ENCODE results near the gene TPM1.

TPM1 gene

GRCh38 chr15:63054985-63055384 is 12.4 kb downstream of the TPM1 start:
- DNase-seq (ENCODE audit: low read depth), result peak; percentile 51

GRCh38 chr15:63056829-63057228 is 14.3 kb downstream of the TPM1 start:
- DNase-seq (ENCODE audit: low read depth), result peak; percentile 51

GRCh38 chr15:63057468-63058345 is 15.2 kb downstream of the TPM1 start:
- peak; percentile 49 for DNase-seq (ENCODE audit: low read depth)

GRCh38 chr15:63059075-63059474 is 16.5 kb downstream of the TPM1 start:
- DNase-seq (ENCODE audit: low read depth), result peak; percentile 18

GRCh38 chr15:63059573-63060216 is 17.1 kb downstream of the TPM1 start:
- peak; percentile 45 for DNase-seq (ENCODE audit: low read depth)

- peak; percentile 34 for DNase-seq (ENCODE audit: low read depth)
Observed at GRCh38 chr15:63060699-63061098, 18.2 kb downstream of the TPM1 start.

- DNase-seq (ENCODE audit: low read depth), result peak; percentile 44
Observed at GRCh38 chr15:63061975-63062374, 19.4 kb downstream of the TPM1 start.

GRCh38 chr15:63063164-63063756 is 20.7 kb downstream of the TPM1 start:
- DNase-seq (ENCODE audit: low read depth), result peak; percentile 50

- no peak for DNase-seq (ENCODE audit: low read depth)
Observed at GRCh38 chr15:63063877-63064409, 21.4 kb downstream of the TPM1 start.

GRCh38 chr15:63065262-63066221 is 23.0 kb downstream of the TPM1 start:
- DNase-seq (ENCODE audit: low read depth), result peak; percentile 65

- peak; percentile 39 for DNase-seq (ENCODE audit: low read depth)
Observed at GRCh38 chr15:63066272-63066671, 23.7 kb downstream of the TPM1 start.

- DNase-seq (ENCODE audit: low read depth), result no peak
Observed at GRCh38 chr15:63067306-63067705, 24.8 kb downstream of the TPM1 start.

GRCh38 chr15:63067976-63068743 is 25.6 kb downstream of the TPM1 start:
- peak; percentile 42 for DNase-seq (ENCODE audit: low read depth)

GRCh38 chr15:63069616-63070090 is 27.1 kb downstream of the TPM1 start:
- no peak for DNase-seq (ENCODE audit: low read depth)

GRCh38 chr15:63070681-63071129 is 28.2 kb downstream of the TPM1 start:
- peak; percentile 33 for DNase-seq (ENCODE audit: low read depth)

GRCh38 chr15:63071288-63071909 is 28.9 kb downstream of the TPM1 start:
- DNase-seq (ENCODE audit: low read depth), result peak; percentile 24

GRCh38 chr15:63072023-63072650 is 29.6 kb downstream of the TPM1 start:
- DNase-seq (ENCODE audit: low read depth), result peak; percentile 45

- peak; percentile 59 for DNase-seq (ENCODE audit: low read depth)
Observed at GRCh38 chr15:63072809-63073277, 30.3 kb downstream of the TPM1 start.

GRCh38 chr15:63073497-63074172 is 31.1 kb downstream of the TPM1 start:
- DNase-seq (ENCODE audit: low read depth), result peak; percentile 72

Data from EH (cell line).